Activated CD8-positive, alpha-beta memory T cell treated with anti-CD3 and anti-CD28 coated beads, Interleukin-2, amount 10 ng/mL, durations not matched to agents 7 days and 5 days (primary cell): Measurements from ENCODE around the gene MPO. TPM values are rescaled to one million over a fixed set of nuclear protein-coding genes. Genes with fewer than 3 reads are reported as not detected.
A peak's percentile ranks its signal among the peaks of the same experiment; 100 is the strongest.

Experiments
- ATAC-seq: fragments of 150-1000 bp; cut with Tn5 transposase; one replicate; pipeline ENCODE4 v1.10.0; 2021; ENCODE audit warnings: moderate library complexity
- CTCF ChIA-PET: fragments of 350-600 bp; sonication (Branson Sonifier 250); formaldehyde crosslinking; loops from one replicate; lab custom pipeline; 2021; ENCODE audit warnings: antibody characterized with exemption; lab: Charles Lee
- DNase-seq: peaks from one replicate; pipeline ENCODE4 v3.0.0-alpha.2; 2020
- H3K27ac Mint-ChIP-seq: one replicate; pipeline ENCODE4 v1.8.0; 2021; ENCODE audit warnings: mild to moderate bottlenecking, mixed read lengths
- H3K27me3 Mint-ChIP-seq: one replicate; pipeline ENCODE4 v1.8.0; 2021; ENCODE audit warnings: mixed read lengths
- H3K36me3 Mint-ChIP-seq: one replicate; pipeline ENCODE4 v1.8.0; 2021; ENCODE audit warnings: mild to moderate bottlenecking, mixed read lengths
- H3K4me1 Mint-ChIP-seq: one replicate; pipeline ENCODE4 v1.8.0; 2021; ENCODE audit warnings: mixed read lengths
- H3K4me3 Mint-ChIP-seq: one replicate; pipeline ENCODE4 v1.8.0; 2021; ENCODE audit warnings: mild to moderate bottlenecking, moderate library complexity, mixed read lengths
- H3K9me3 Mint-ChIP-seq: one replicate; pipeline ENCODE4 v1.8.0; 2022; ENCODE audit warnings: low read depth, mixed read lengths
- total RNA-seq, 2 experiments: library from RNA; stranded (reverse); gene quantifications; one replicate each; pipeline ENCODE4 v1.2.3, GENCODE V29; 2021

The MPO gene
- total RNA-seq, 2 experiments from 2014 or later: 0.09 TPM; not detected in 1

- no peak for ATAC-seq
Observed at GRCh38 chr17:58308173-58308984, 27.6 kb upstream of the MPO start.

GRCh38 chr17:58307468-58308172 lies 26.9 kb upstream of the MPO start:
- H3K27me3 Mint-ChIP-seq: no peaks in the 10 kb centered on the region
- no peak overlapping the region for H3K27ac Mint-ChIP-seq
- no peak overlapping the region for H3K4me3 Mint-ChIP-seq
- ATAC-seq (no peak), DNase-seq (peak; percentile 37)
- no peaks in the 10 kb centered on the region for H3K9me3 Mint-ChIP-seq
- CTCF ChIA-PET: interaction anchor here (0.7 to 6.4 kb wide), 5 partner anchors 8 to 140 kb away, joined by 3 to 50 read pairs (median 5); partner anchors contain the start of gene RNF43
- no peaks in the 10 kb centered on the region for H3K36me3 Mint-ChIP-seq
- no peaks in the 10 kb centered on the region for H3K4me1 Mint-ChIP-seq

More at GRCh38 chr17:58308173-58308984, 27.6 kb upstream of the MPO start:
- H3K4me1 Mint-ChIP-seq: no peaks in the 10 kb centered on the region
- CTCF ChIA-PET: interaction anchor here (0.8 to 2.1 kb wide), 4 partner anchors 9 to 139 kb away, joined by 3 to 6 read pairs (median 4); partner anchors contain the start of gene RNF43
- no peaks in the 10 kb centered on the region for H3K27me3 Mint-ChIP-seq
- no peak overlapping the region for H3K27ac Mint-ChIP-seq
- no peaks in the 10 kb centered on the region for H3K36me3 Mint-ChIP-seq
- DNase-seq: peak; percentile 30
- no peaks in the 10 kb centered on the region for H3K9me3 Mint-ChIP-seq
- no peak overlapping the region for H3K4me3 Mint-ChIP-seq

- H3K36me3 Mint-ChIP-seq: no peaks in the 10 kb centered on the region
- H3K4me1 Mint-ChIP-seq: no peaks in the 10 kb centered on the region
- CTCF ChIA-PET: interaction anchor here (6.4 kb wide), 1 partner anchor 9 kb away, joined by 50 read pairs; no protein-coding TSS in a partner anchor
- ATAC-seq (no peak), DNase-seq (peak; percentile 35)
- no peak overlapping the region for H3K27ac Mint-ChIP-seq
- no peaks in the 10 kb centered on the region for H3K9me3 Mint-ChIP-seq
- no peaks in the 10 kb centered on the region for H3K27me3 Mint-ChIP-seq
- H3K4me3 Mint-ChIP-seq: no peak overlapping the region
Observed at GRCh38 chr17:58306131-58306951, 25.6 kb upstream of the MPO start.

GRCh38 chr17:58305626-58306025 lies 24.9 kb upstream of the MPO start:
- peaks cover 2% of the 10 kb centered on the region for H3K4me1 Mint-ChIP-seq
- no peak overlapping the region for H3K4me3 Mint-ChIP-seq
- no peaks in the 10 kb centered on the region for H3K9me3 Mint-ChIP-seq
- CTCF ChIA-PET: interaction anchor here (2.2 to 6.4 kb wide), 3 partner anchors 10 to 115 kb away, joined by 8 to 50 read pairs (median 14); no protein-coding TSS in a partner anchor
- no peaks in the 10 kb centered on the region for H3K36me3 Mint-ChIP-seq
- peak; percentile 22 for DNase-seq
- no peak for ATAC-seq
- no peaks in the 10 kb centered on the region for H3K27me3 Mint-ChIP-seq
- H3K27ac Mint-ChIP-seq: no peak overlapping the region

- no peaks in the 10 kb centered on the region for H3K9me3 Mint-ChIP-seq
- no peak overlapping the region for H3K27ac Mint-ChIP-seq
- peaks cover under 1% of the 10 kb centered on the region for H3K27me3 Mint-ChIP-seq
- DNase-seq (peak; percentile 38), ATAC-seq (no peak)
- H3K4me1 Mint-ChIP-seq: peaks cover 2% of the 10 kb centered on the region
- H3K36me3 Mint-ChIP-seq: no peaks in the 10 kb centered on the region
- no peak overlapping the region for H3K4me3 Mint-ChIP-seq
- CTCF ChIA-PET: interaction anchor here (0.9 to 6.4 kb wide), 12 partner anchors 11 to 223 kb away, joined by 3 to 50 read pairs (median 8); partner anchors contain the start of genes RNF43 and SUPT4H1
Observed at GRCh38 chr17:58304750-58305486, 24.2 kb upstream of the MPO start.

GRCh38 chr17:58303971-58304749 lies 23.4 kb upstream of the MPO start:
- Mint-ChIP-seq H3K27me3 (peaks cover 3% of the 10 kb centered on the region), H3K27ac (no peak overlapping the region), H3K36me3 (no peaks in the 10 kb centered on the region), H3K9me3 (no peaks in the 10 kb centered on the region), H3K4me3 (no peak overlapping the region), H3K4me1 (peaks cover 2% of the 10 kb centered on the region)
- peak; percentile 76 for ATAC-seq
- DNase-seq: peak; percentile 72
- CTCF ChIA-PET: interaction anchor here (0.7 to 6.4 kb wide), 19 partner anchors 11 to 223 kb away, joined by 3 to 50 read pairs (median 4); partner anchors contain the start of genes RNF43 and SUPT4H1

- Mint-ChIP-seq H3K27me3 (peaks cover 7% of the 10 kb centered on the region), H3K4me3 (no peak overlapping the region), H3K4me1 (peaks cover 2% of the 10 kb centered on the region), H3K27ac (no peak overlapping the region), H3K9me3 (no peaks in the 10 kb centered on the region), H3K36me3 (no peaks in the 10 kb centered on the region)
- ATAC-seq (no peak), DNase-seq (peak; percentile 19)
- CTCF ChIA-PET: interaction anchor here (0.9 to 6.4 kb wide), 12 partner anchors 12 to 185 kb away, joined by 3 to 50 read pairs (median 7); partner anchors contain the start of genes RNF43 and SUPT4H1
Observed at GRCh38 chr17:58302919-58303585, 22.3 kb upstream of the MPO start.

GRCh38 chr17:58302171-58302918 lies 21.6 kb upstream of the MPO start:
- H3K27ac Mint-ChIP-seq: no peak overlapping the region
- H3K4me1 Mint-ChIP-seq: peaks cover 2% of the 10 kb centered on the region
- no peak for ATAC-seq
- H3K9me3 Mint-ChIP-seq: no peaks in the 10 kb centered on the region
- no peak overlapping the region for H3K4me3 Mint-ChIP-seq
- H3K27me3 Mint-ChIP-seq: peaks cover 12% of the 10 kb centered on the region
- CTCF ChIA-PET: interaction anchor here (1.0 to 6.4 kb wide), 5 partner anchors 13 to 113 kb away, joined by 3 to 50 read pairs (median 5); no protein-coding TSS in a partner anchor
- H3K36me3 Mint-ChIP-seq: no peaks in the 10 kb centered on the region
- DNase-seq: peak; percentile 38

- CTCF ChIA-PET: interaction anchor here (0.5 to 6.4 kb wide), 5 partner anchors 14 to 121 kb away, joined by 3 to 50 read pairs (median 5); no protein-coding TSS in a partner anchor
- peaks cover 13% of the 10 kb centered on the region for H3K27me3 Mint-ChIP-seq
- H3K4me3 Mint-ChIP-seq: no peak overlapping the region
- no peaks in the 10 kb centered on the region for H3K9me3 Mint-ChIP-seq
- no peak overlapping the region for H3K27ac Mint-ChIP-seq
- ATAC-seq: no peak
- H3K36me3 Mint-ChIP-seq: no peaks in the 10 kb centered on the region
- DNase-seq: peak; percentile 31
- H3K4me1 Mint-ChIP-seq: peaks cover 2% of the 10 kb centered on the region
Observed at GRCh38 chr17:58301504-58302150, 20.9 kb upstream of the MPO start.

- Mint-ChIP-seq H3K36me3 (no peaks in the 10 kb centered on the region), H3K27ac (no peak overlapping the region), H3K27me3 (peaks cover 16% of the 10 kb centered on the region), H3K4me1 (peaks cover 2% of the 10 kb centered on the region), H3K4me3 (no peak overlapping the region), H3K9me3 (no peaks in the 10 kb centered on the region)
- no peak for ATAC-seq
- CTCF ChIA-PET: interaction anchor here (1.0 kb wide), 1 partner anchor 117 kb away, joined by 3 read pairs; the partner anchor contains the start of gene RNF43
- peak; percentile 14 for DNase-seq
Observed at GRCh38 chr17:58300336-58300735, 19.6 kb upstream of the MPO start.
